GM18526 (cell line): ENCODE results near the gene CDH26.

Experiments used
- POLR2A ChIP-seq: IDR thresholded peaks from 3 replicates; pipeline ENCODE4 v1.6.1; 2011; ENCODE audit not compliant: insufficient read length; ENCODE audit errors: extremely low read depth

The CDH26 gene

GRCh38 chr20:59938221-59938620, 20.0 kb upstream of the CDH26 start:
- TF ChIP-seq POLR2A, result no peak

GRCh38 chr20:59938696-59939051, 19.5 kb upstream of the CDH26 start:
- TF ChIP-seq POLR2A, result no peak

- TF ChIP-seq POLR2A, result no peak
Measured at GRCh38 chr20:59939052-59939878, 19.0 kb upstream of the CDH26 start.

GRCh38 chr20:59939879-59940128, 18.4 kb upstream of the CDH26 start:
- no peak for TF ChIP-seq POLR2A

GRCh38 chr20:59940129-59940955, 17.9 kb upstream of the CDH26 start, which contains the start of the genes FAM217B and PPP1R3D:
Gene FAM217B (plus strand): TSS chr20:59940389. CDS start chr20:59943944, 3,555 bp downstream.
Gene PPP1R3D (minus strand): TSS chr20:59940305. CDS start chr20:59939931, 374 bp downstream.
- TF ChIP-seq POLR2A, result peak; percentile 70

- no peak for TF ChIP-seq POLR2A
Measured at GRCh38 chr20:59940956-59941294, 17.3 kb upstream of the CDH26 start.

- no peak for TF ChIP-seq POLR2A
Measured at GRCh38 chr20:59942245-59942644, 16.0 kb upstream of the CDH26 start.

- no peak for TF ChIP-seq POLR2A
Measured at GRCh38 chr20:59944726-59945125, 13.5 kb upstream of the CDH26 start.

GRCh38 chr20:59945175-59945574, 13.0 kb upstream of the CDH26 start:
- no peak for TF ChIP-seq POLR2A

- TF ChIP-seq POLR2A, result no peak
Measured at GRCh38 chr20:59945731-59946130, 12.5 kb upstream of the CDH26 start.

GRCh38 chr20:59947376-59947775, 10.8 kb upstream of the CDH26 start:
- TF ChIP-seq POLR2A, result no peak

- no peak for TF ChIP-seq POLR2A
Measured at GRCh38 chr20:59948212-59948611, 10.0 kb upstream of the CDH26 start.

- TF ChIP-seq POLR2A, result no peak
Measured at GRCh38 chr20:59948828-59949720, 9.1 kb upstream of the CDH26 start.

GRCh38 chr20:59949911-59950310, 8.3 kb upstream of the CDH26 start:
- TF ChIP-seq POLR2A, result no peak

- TF ChIP-seq POLR2A, result no peak
Measured at GRCh38 chr20:59954718-59955117, 3.5 kb upstream of the CDH26 start.

- no peak for TF ChIP-seq POLR2A
Measured at GRCh38 chr20:59955131-59955796, 3.0 kb upstream of the CDH26 start.

- no peak for TF ChIP-seq POLR2A
Measured at GRCh38 chr20:59958626-59959025, 403 bp downstream of the CDH26 start.
